SU-DHL-6 (cell line): ENCODE measurements around the gene SLC35B1.
A peak's percentile ranks its signal among the peaks of the same experiment; 100 is the strongest.

Experiments
- H2AFZ ChIP-seq: fragments of 200-600 bp; sonication (generic); 2 replicates; pipeline ENCODE4 v1.6.1; 2014; ENCODE audit warnings: low read depth, mild to moderate bottlenecking, moderate library complexity, mixed read lengths, antibody characterized with exemption, low read length; ENCODE audit not compliant: severe bottlenecking
- H3F3A ChIP-seq: fragments of 200-600 bp; shearing (Covaris generic); 2 replicates; pipeline ENCODE4 v1.6.0; 2016; ENCODE audit warnings: antibody characterized with exemption, mild to moderate bottlenecking; ENCODE audit not compliant: insufficient read depth
- H3K27ac ChIP-seq: fragments of 200-600 bp; sonication (generic); 2 replicates; pipeline ENCODE4 v1.5.1; 2016; ENCODE audit warnings: low read depth, mild to moderate bottlenecking, low read length, moderate library complexity, mixed read lengths
- H3K27me3 ChIP-seq: fragments of 200-600 bp; sonication (generic), shearing (Covaris generic); 2 replicates; pipeline ENCODE4 v1.6.0; 2014; ENCODE audit warnings: mild to moderate bottlenecking, low read length
- H3K36me3 ChIP-seq: fragments of 200-600 bp; sonication (generic); 2 replicates; pipeline ENCODE4 v1.6.1; 2014; ENCODE audit warnings: mild to moderate bottlenecking, low read length, mixed read lengths
- H3K4me2 ChIP-seq: fragments of 300-600, 200-600 bp; shearing (Covaris generic), sonication (generic); 2 replicates; pipeline ENCODE4 v1.6.0; 2014; ENCODE audit warnings: low read length, low read depth, mild to moderate bottlenecking; ENCODE audit not compliant: poor library complexity, severe bottlenecking
- H3K4me3 ChIP-seq: fragments of 200-600 bp; sonication (generic); 2 replicates; pipeline ENCODE4 v1.5.1; 2014; ENCODE audit warnings: antibody characterized with exemption, low read length, mild to moderate bottlenecking, mixed read lengths; ENCODE audit not compliant: insufficient read depth, poor library complexity, severe bottlenecking
- H3K79me2 ChIP-seq: fragments of 200-600 bp; sonication (generic); 2 replicates; pipeline ENCODE4 v1.6.1; 2014; ENCODE audit warnings: mild to moderate bottlenecking, low read length, moderate library complexity; ENCODE audit not compliant: insufficient read depth
- H3K9ac ChIP-seq: fragments of 200-600 bp; sonication (generic); 2 replicates; pipeline ENCODE4 v1.7.0; 2014; ENCODE audit warnings: mild to moderate bottlenecking, low read length
- H3K9me2 ChIP-seq: fragments of 200-600 bp; sonication (generic); replicated peaks from 2 replicates; pipeline ENCODE4 v1.6.1; 2014; ENCODE audit warnings: low read length; ENCODE audit not compliant: insufficient read depth
- H3K9me3 ChIP-seq: fragments of 200-600 bp; sonication (generic); 2 replicates; pipeline ENCODE4 v1.6.1; 2014; ENCODE audit warnings: low read length, mixed read lengths; ENCODE audit not compliant: insufficient read depth
- H4K20me1 ChIP-seq: fragments of 200-600 bp; sonication (generic); 2 replicates; pipeline ENCODE4 v1.6.1; 2014; ENCODE audit warnings: low read depth, mild to moderate bottlenecking, antibody characterized with exemption, low read length, moderate library complexity, mixed read lengths
- CTCF ChIP-seq: fragments of 200-600 bp; sonication (generic); IDR thresholded peaks from one replicate; pipeline ENCODE4 v1.5.1; 2017; ENCODE audit warnings: antibody characterized with exemption, mild to moderate bottlenecking, low read length, moderate library complexity; ENCODE audit not compliant: insufficient read depth, poor library complexity, severe bottlenecking
- EZH2phosphoT487 ChIP-seq: fragments of 200-600 bp; sonication (generic), shearing (Covaris generic); conservative IDR thresholded peaks from 2 replicates; pipeline ENCODE4 v1.6.1; 2018; ENCODE audit warnings: mild to moderate bottlenecking, antibody characterized with exemption, low read length, moderate library complexity, mixed read lengths

Gene SLC35B1

GRCh38 chr17:49696233-49696761 lies 11.5 kb downstream of the SLC35B1 start:
- H3K27me3 ChIP-seq, result no peaks in the 10 kb centered on the region
- no peaks in the 10 kb centered on the region for H3K9me3 ChIP-seq
- H3K9ac ChIP-seq, result no peak overlapping the region
- no peaks in the 10 kb centered on the region for H3K79me2 ChIP-seq
- no peaks in the 10 kb centered on the region for H3F3A ChIP-seq
- H2AFZ ChIP-seq, result no peak overlapping the region
- no peaks in the 10 kb centered on the region for H3K9me2 ChIP-seq
- TF ChIP-seq CTCF, result no peak
- no peak for TF ChIP-seq EZH2phosphoT487
- no peak overlapping the region for H3K4me3 ChIP-seq
- H3K4me2 ChIP-seq, result no peak overlapping the region
- H3K27ac ChIP-seq, result no peak overlapping the region
- 0 out of 2 replicates have a peak, but pooled peaks cover 3% of the 10 kb centered on the region for H3K36me3 ChIP-seq
- H4K20me1 ChIP-seq, result no peaks in the 10 kb centered on the region

DNA sequence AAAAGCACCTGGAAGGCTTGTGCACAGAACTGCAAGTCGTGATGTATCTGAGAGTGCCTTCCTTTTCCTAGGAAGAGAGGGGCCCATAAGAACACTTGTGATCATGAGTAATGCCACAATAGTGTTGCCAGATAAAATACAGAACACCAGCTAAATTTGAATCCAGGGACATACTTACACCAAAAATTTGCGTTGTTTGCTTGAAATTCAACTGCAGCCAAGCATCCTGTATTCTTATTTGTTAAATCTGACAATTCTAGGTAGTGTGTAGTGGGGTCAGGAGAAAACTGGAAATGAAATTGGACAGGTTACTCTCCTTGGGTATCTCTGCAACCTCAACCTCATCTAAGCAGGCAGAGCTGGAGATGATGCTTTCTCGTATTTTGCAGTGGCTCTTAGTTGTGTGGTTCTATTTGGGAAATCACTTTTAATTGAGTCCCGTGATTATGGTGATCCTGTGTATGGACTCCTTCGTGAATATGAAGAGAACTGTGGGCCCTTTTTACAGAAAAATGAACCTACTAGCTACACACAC lies 12.0 kb downstream of the SLC35B1 start:
- no peak overlapping the region for H3K27ac ChIP-seq
- no peak overlapping the region for H3K4me2 ChIP-seq
- H2AFZ ChIP-seq, result no peak overlapping the region

GRCh38 chr17:49694847-49695697 lies 12.7 kb downstream of the SLC35B1 start:
- Histone ChIP-seq H3K79me2 (no peaks in the 10 kb centered on the region), H3K36me3 (no peaks in the 10 kb centered on the region), H3K9ac (no peak overlapping the region), H3K27ac (no peak overlapping the region), H3K9me2 (no peaks in the 10 kb centered on the region), H3F3A (no peaks in the 10 kb centered on the region), H3K27me3 (no peaks in the 10 kb centered on the region), H2AFZ (no peak overlapping the region), H4K20me1 (no peaks in the 10 kb centered on the region), H3K4me3 (no peak overlapping the region), H3K4me2 (no peak overlapping the region), H3K9me3 (no peaks in the 10 kb centered on the region)
- no peak for TF ChIP-seq EZH2phosphoT487
- peak; percentile 97 for TF ChIP-seq CTCF

More for the DNA sequence above, 12.0 kb downstream of the SLC35B1 start:
- no peaks in the 10 kb centered on the region for H4K20me1 ChIP-seq
- TF ChIP-seq EZH2phosphoT487 (no peak), CTCF (no peak)
- H3K79me2 ChIP-seq, result no peaks in the 10 kb centered on the region
- no peaks in the 10 kb centered on the region for H3K9me2 ChIP-seq
- 0 out of 2 replicates have a peak, but pooled peaks cover 3% of the 10 kb centered on the region for H3K36me3 ChIP-seq
- H3K4me3 ChIP-seq, result no peak overlapping the region
- no peaks in the 10 kb centered on the region for H3F3A ChIP-seq
- H3K9me3 ChIP-seq, result no peaks in the 10 kb centered on the region
- no peak overlapping the region for H3K9ac ChIP-seq
- H3K27me3 ChIP-seq, result no peaks in the 10 kb centered on the region
